OCI-LY1 (cell line): Measurements from ENCODE around the gene GLRX5.
A peak's percentile ranks its signal among the peaks of the same experiment; 100 is the strongest.

Experiments
- H2AFZ ChIP-seq: fragments of 200-600 bp; sonication (generic), shearing (Covaris generic); 2 replicates; pipeline ENCODE4 v1.6.0; 2014; ENCODE audit warnings: antibody characterized with exemption, mild to moderate bottlenecking, low read length
- H3F3A ChIP-seq: fragments of 200-600 bp; sonication (generic), shearing (Covaris generic); 2 replicates; pipeline ENCODE4 v1.6.0; 2014; ENCODE audit warnings: mild to moderate bottlenecking, antibody characterized with exemption, low read length, moderate library complexity; ENCODE audit not compliant: insufficient read depth
- H3K27ac ChIP-seq: fragments of 200-600 bp; sonication (generic); 2 replicates; pipeline ENCODE4 v1.5.1; 2014; ENCODE audit warnings: low read length, mixed run types, mild to moderate bottlenecking, low read depth; ENCODE audit not compliant: poor library complexity, severe bottlenecking
- H3K27me3 ChIP-seq: fragments of 200-600 bp; sonication (generic); 2 replicates; pipeline ENCODE4 v1.6.0; 2014; ENCODE audit warnings: antibody characterized with exemption, mild to moderate bottlenecking, low read length, moderate library complexity; ENCODE audit not compliant: insufficient read depth
- H3K36me3 ChIP-seq: fragments of 200-600 bp; sonication (generic); 2 replicates; pipeline ENCODE4 v1.6.1; 2014; ENCODE audit warnings: mild to moderate bottlenecking, antibody characterized with exemption, low read length, moderate library complexity, mixed read lengths; ENCODE audit not compliant: insufficient read depth
- H3K4me1 ChIP-seq: fragments of 200-600 bp; sonication (generic); 2 replicates; pipeline ENCODE4 v1.5.1; 2014; ENCODE audit warnings: mild to moderate bottlenecking, low read length, moderate library complexity; ENCODE audit not compliant: insufficient read depth, severe bottlenecking
- H3K4me2 ChIP-seq: fragments of 200-600 bp; sonication (generic), shearing (Covaris generic); 2 replicates; pipeline ENCODE4 v1.6.1; 2014; ENCODE audit warnings: low read length
- H3K4me3 ChIP-seq: fragments of 200-600 bp; sonication (generic); 2 replicates; pipeline ENCODE4 v1.5.1; 2014; ENCODE audit warnings: low read length, low read depth, mild to moderate bottlenecking, mixed read lengths; ENCODE audit not compliant: poor library complexity, severe bottlenecking
- H3K79me2 ChIP-seq: fragments of 200-600 bp; shearing (Covaris generic); 2 replicates; pipeline ENCODE4 v1.6.1; 2016; ENCODE audit warnings: mixed run types, low read length, mixed read lengths; ENCODE audit not compliant: insufficient read depth
- H3K9ac ChIP-seq: fragments of 200-600 bp; sonication (generic), shearing (Covaris generic); 2 replicates; pipeline ENCODE4 v1.6.1; 2014; ENCODE audit warnings: mild to moderate bottlenecking, low read length, mixed read lengths
- H3K9me2 ChIP-seq: fragments of 200-600 bp; sonication (generic), shearing (Covaris generic); 2 replicates; pipeline ENCODE4 v1.6.1; 2014; ENCODE audit warnings: low read depth, mild to moderate bottlenecking, low read length, mixed read lengths
- H3K9me3 ChIP-seq: fragments of 200-600 bp; shearing (Covaris generic); 2 replicates; pipeline ENCODE4 v1.6.1; 2014; ENCODE audit warnings: low read length, mixed read lengths
- H4K20me1 ChIP-seq: fragments of 200-600 bp; sonication (generic), shearing (Covaris generic); 2 replicates; pipeline ENCODE4 v1.6.0; 2016; ENCODE audit warnings: mild to moderate bottlenecking, low read length; ENCODE audit not compliant: insufficient read depth
- EZH2 ChIP-seq: fragments of 200-600 bp; sonication (generic), shearing (Covaris generic); IDR thresholded peaks from 2 replicates; pipeline ENCODE4 v1.8.0; 2017; ENCODE audit warnings: borderline replicate concordance, mixed run types, mild to moderate bottlenecking, antibody characterized with exemption, low read length, moderate library complexity, mixed read lengths
- TF ChIP-seq, protein P1 (sequence below): fragments of 200-600 bp; sonication (generic), shearing (Covaris generic); IDR thresholded peaks from 2 replicates; pipeline ENCODE4 v1.5.1; 2017; ENCODE audit warnings: mild to moderate bottlenecking, antibody characterized with exemption, low read length, moderate library complexity, mixed read lengths

The GLRX5 gene

DNA sequence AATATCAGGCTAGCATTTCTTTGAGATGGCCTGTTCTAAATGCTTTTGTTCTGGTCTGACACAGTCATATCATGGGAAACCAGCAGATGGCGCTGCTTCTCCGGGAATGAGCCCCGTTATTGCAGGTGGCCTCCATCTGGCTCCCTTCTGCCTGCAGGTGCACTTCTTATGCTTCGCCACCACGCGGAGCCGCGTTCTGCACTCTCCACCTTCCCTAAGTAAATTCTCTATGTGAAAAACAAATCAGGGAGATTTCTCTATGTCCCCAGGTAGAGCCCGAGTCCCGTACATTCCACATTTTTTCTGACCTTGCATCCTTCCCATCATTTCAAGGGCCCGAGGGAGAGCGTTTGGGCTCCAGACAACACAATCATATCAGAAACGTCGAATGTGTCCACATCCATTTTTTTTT, 26.2 kb downstream of the GLRX5 start:
- H2AFZ ChIP-seq = no peak overlapping the region
- H3K36me3 ChIP-seq = no peaks in the 10 kb centered on the region
- H3K79me2 ChIP-seq = no peaks in the 10 kb centered on the region
- H3F3A ChIP-seq = no peaks in the 10 kb centered on the region
- no peak overlapping the region for H3K9ac ChIP-seq
- H3K4me2 ChIP-seq = no peak overlapping the region
- no peaks in the 10 kb centered on the region for H4K20me1 ChIP-seq
- no peaks in the 10 kb centered on the region for H3K9me3 ChIP-seq
- no peaks in the 10 kb centered on the region for H3K9me2 ChIP-seq
- H3K4me1 ChIP-seq = peaks cover 14% of the 10 kb centered on the region
- H3K4me3 ChIP-seq = no peak overlapping the region
- H3K27me3 ChIP-seq = no peaks in the 10 kb centered on the region
- TF ChIP-seq, protein P1, sequence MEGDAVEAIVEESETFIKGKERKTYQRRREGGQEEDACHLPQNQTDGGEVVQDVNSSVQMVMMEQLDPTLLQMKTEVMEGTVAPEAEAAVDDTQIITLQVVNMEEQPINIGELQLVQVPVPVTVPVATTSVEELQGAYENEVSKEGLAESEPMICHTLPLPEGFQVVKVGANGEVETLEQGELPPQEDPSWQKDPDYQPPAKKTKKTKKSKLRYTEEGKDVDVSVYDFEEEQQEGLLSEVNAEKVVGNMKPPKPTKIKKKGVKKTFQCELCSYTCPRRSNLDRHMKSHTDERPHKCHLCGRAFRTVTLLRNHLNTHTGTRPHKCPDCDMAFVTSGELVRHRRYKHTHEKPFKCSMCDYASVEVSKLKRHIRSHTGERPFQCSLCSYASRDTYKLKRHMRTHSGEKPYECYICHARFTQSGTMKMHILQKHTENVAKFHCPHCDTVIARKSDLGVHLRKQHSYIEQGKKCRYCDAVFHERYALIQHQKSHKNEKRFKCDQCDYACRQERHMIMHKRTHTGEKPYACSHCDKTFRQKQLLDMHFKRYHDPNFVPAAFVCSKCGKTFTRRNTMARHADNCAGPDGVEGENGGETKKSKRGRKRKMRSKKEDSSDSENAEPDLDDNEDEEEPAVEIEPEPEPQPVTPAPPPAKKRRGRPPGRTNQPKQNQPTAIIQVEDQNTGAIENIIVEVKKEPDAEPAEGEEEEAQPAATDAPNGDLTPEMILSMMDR = peak; percentile 99
- no peak for TF ChIP-seq EZH2
- H3K27ac ChIP-seq = no peak overlapping the region

- TF ChIP-seq, protein P1 = no peak
- TF ChIP-seq EZH2 = no peak
- no peaks in the 10 kb centered on the region for H3K9me3 ChIP-seq
- H3F3A ChIP-seq = no peaks in the 10 kb centered on the region
- no peaks in the 10 kb centered on the region for H3K36me3 ChIP-seq
- H3K4me3 ChIP-seq = no peak overlapping the region
- H2AFZ ChIP-seq = no peak overlapping the region
- no peak overlapping the region for H3K27ac ChIP-seq
- H3K27me3 ChIP-seq = no peaks in the 10 kb centered on the region
- H4K20me1 ChIP-seq = no peaks in the 10 kb centered on the region
- H3K9me2 ChIP-seq = no peaks in the 10 kb centered on the region
- no peak overlapping the region for H3K9ac ChIP-seq
- H3K79me2 ChIP-seq = no peaks in the 10 kb centered on the region
- peak overlapping the region; percentile 32; the same call in 1 of the 2 replicates for H3K4me2 ChIP-seq
- peaks cover 14% of the 10 kb centered on the region for H3K4me1 ChIP-seq
Measured at GRCh38 chr14:95562892-95563685, 28.2 kb downstream of the GLRX5 start.

DNA sequence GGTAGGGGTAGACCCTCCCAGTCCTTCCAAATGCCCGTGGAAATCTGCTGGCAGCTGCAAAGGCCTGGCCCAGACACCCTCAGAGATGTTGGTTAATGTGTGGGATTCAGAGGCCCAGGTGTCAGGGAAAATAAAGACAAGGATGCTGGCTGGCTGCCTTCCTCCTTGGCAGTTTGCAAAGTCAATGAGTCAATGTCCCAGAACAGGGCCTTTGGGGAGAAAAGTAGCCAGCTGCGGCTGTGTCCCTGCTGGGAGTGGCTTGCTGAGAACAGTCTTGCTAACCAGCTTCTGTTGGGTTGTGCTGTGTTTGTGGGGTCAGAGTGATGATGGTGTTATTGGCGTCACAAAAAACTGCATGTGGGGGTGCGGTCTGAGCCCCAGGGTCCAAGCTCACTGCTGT, 29.2 kb downstream of the GLRX5 start:
- H3K9me2 ChIP-seq = no peaks in the 10 kb centered on the region
- peaks cover 14% of the 10 kb centered on the region for H3K4me1 ChIP-seq
- no peaks in the 10 kb centered on the region for H3K79me2 ChIP-seq
- no peak overlapping the region for H2AFZ ChIP-seq
- H4K20me1 ChIP-seq = no peaks in the 10 kb centered on the region
- no peaks in the 10 kb centered on the region for H3K36me3 ChIP-seq
- H3K4me2 ChIP-seq = no peak overlapping the region
- H3K9me3 ChIP-seq = no peaks in the 10 kb centered on the region
- H3K27me3 ChIP-seq = no peaks in the 10 kb centered on the region
- no peaks in the 10 kb centered on the region for H3F3A ChIP-seq
- H3K4me3 ChIP-seq = no peak overlapping the region
- no peak overlapping the region for H3K27ac ChIP-seq
- no peak for TF ChIP-seq EZH2
- TF ChIP-seq, protein P1 = no peak
- no peak overlapping the region for H3K9ac ChIP-seq
